VCaP (cell line): Measurements from ENCODE around the gene OXSM.

Experiments
- H3K27ac ChIP-seq: fragments of 450-650 bp; 2 replicates; pipeline ENCODE4 v1.5.1; 2017
- CTCF ChIP-seq: fragments of 450-650 bp; conservative IDR thresholded peaks from 2 replicates; pipeline ENCODE4 v1.5.1; 2017; ENCODE audit warnings: mild to moderate bottlenecking, moderate library complexity

OXSM gene

GRCh38 chr3:25789596-25790556 is at the start of gene OXSM:
TSS of gene OXSM (plus strand) at chr3:25790090. CDS start at chr3:25791021, 931 bp downstream.
- H3K27ac ChIP-seq, result peak within 1 kb of the TSS; percentile 76

GRCh38 chr3:25744470-25744869 is 45.4 kb upstream of the OXSM start:
- no peak overlapping the region for H3K27ac ChIP-seq
- TF ChIP-seq CTCF, result no peak

More at GRCh38 chr3:25789596-25790556, at the start of gene OXSM:
- no peak for TF ChIP-seq CTCF

GRCh38 chr3:25747033-25747432 is 42.9 kb upstream of the OXSM start:
- no peak overlapping the region for H3K27ac ChIP-seq
- no peak for TF ChIP-seq CTCF

GRCh38 chr3:25748189-25748588 is 41.7 kb upstream of the OXSM start:
- no peak overlapping the region for H3K27ac ChIP-seq
- no peak for TF ChIP-seq CTCF

GRCh38 chr3:25749031-25749581 is 40.8 kb upstream of the OXSM start:
- H3K27ac ChIP-seq, result no peak overlapping the region
- no peak for TF ChIP-seq CTCF

GRCh38 chr3:25751048-25751447 is 38.8 kb upstream of the OXSM start:
- no peak for TF ChIP-seq CTCF
- H3K27ac ChIP-seq, result no peak overlapping the region

- TF ChIP-seq CTCF, result no peak
- no peak overlapping the region for H3K27ac ChIP-seq
Measured at GRCh38 chr3:25751725-25752124, 38.2 kb upstream of the OXSM start.
